HG03108 (cell line): ENCODE data around the gene TMEM91.

ENCODE experiments used
- ATAC-seq: cut with Tn5 transposase; IDR thresholded peaks from one replicate; pipeline ENCODE4 v1.9.1; 2021; ENCODE audit warnings: moderate library complexity; ENCODE audit not compliant: unreplicated experiment

The TMEM91 gene

GRCh38 chr19:41409288-41409687 is 33.0 kb downstream of the TMEM91 start:
- no peak for ATAC-seq

- ATAC-seq = no peak
Measured at GRCh38 chr19:41410336-41411054, 34.2 kb downstream of the TMEM91 start.

- no peak for ATAC-seq
Measured at GRCh38 chr19:41411100-41411967, 35.0 kb downstream of the TMEM91 start.

- ATAC-seq = no peak
Measured at GRCh38 chr19:41411968-41412265, 35.6 kb downstream of the TMEM91 start.

- ATAC-seq = no peak
Measured at GRCh38 chr19:41412953-41413352, 36.6 kb downstream of the TMEM91 start.

DNA sequence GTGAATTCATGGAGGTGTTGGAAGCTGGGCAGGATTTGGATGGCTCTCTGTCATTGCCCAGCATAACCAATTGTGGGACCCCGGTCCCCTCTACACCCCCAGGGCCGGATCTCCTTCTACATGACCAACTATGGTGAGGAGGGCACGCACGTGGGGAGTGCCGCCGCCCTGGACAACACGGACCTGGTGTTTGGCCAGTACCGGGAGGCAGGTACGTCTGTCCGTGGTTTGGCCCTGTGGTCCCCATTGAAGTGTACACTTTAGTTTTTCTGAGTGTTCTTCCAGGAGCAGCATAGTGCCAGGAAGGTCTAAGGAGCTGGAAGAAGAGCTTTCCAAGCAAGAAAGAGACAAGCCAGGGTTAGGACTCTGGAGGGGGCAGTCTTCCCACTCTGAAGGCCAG is 37.6 kb downstream of the TMEM91 start:
- no peak for ATAC-seq

DNA sequence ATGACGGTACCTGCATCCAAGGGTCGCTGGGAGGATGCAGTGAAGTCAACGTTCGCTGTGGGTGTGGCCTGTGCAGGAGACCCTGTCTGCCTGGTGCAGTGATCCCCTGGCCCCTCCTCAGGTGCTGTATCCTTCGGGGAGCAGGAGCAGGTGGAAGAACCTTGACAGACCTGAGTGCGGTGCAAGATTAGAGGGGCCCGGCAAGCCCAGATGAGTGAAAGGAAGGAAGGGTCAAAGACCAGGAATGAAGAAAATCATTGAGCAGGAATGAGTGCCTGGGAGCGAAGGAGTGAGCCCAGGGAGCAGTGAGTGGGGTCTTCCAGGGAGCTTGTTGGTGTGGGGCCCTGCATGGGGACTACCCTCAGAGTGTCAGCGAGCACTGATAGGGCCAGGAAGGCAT is 38.1 kb downstream of the TMEM91 start:
- no peak for ATAC-seq

GRCh38 chr19:41415154-41415571 is 38.8 kb downstream of the TMEM91 start:
- no peak for ATAC-seq

- no peak for ATAC-seq
Measured at GRCh38 chr19:41416194-41416674, 39.9 kb downstream of the TMEM91 start.

DNA sequence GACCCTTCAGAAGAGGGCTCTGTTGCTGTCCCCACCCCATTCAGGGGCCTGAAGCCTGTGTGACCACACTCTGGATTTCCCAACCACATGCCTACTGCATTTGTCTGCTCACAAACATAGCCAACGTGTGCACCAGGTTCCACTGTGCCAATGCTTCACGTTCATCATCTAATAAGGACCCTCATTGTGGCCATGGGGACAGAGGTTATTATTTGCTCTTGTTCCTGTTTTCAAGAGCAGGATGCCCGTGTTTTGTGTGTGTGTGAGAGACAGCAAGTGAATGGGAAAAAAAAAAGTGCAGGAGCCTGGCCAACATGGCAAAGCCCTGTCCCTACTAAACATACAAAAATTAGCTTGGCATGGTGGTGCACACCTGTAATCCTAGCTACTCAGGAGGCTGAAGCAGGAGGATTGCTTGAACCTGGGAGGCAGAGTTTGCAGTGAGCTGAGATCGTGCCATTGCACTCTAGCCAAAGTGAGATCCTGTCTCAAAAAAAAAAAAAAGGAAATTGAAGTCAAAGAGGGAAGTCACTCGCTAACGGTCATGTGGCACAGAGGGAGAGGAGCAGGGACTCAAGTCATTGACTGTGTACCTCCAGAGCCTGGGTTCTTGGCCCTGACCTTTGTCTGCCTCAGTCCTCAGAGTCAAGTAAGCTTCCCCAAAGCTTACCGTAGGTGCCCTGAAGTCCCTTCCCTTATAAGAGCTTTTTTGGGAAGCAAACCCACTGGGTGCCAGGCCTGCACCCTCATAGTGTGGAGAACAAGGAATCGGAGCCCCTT is 44.0 kb downstream of the TMEM91 start:
- no peak for ATAC-seq

GRCh38 chr19:41421314-41421713 is 45.0 kb downstream of the TMEM91 start:
- ATAC-seq = no peak

GRCh38 chr19:41421973-41422372 is 45.6 kb downstream of the TMEM91 start:
- ATAC-seq = no peak

GRCh38 chr19:41422456-41422855 is 46.1 kb downstream of the TMEM91 start:
- ATAC-seq = no peak

GRCh38 chr19:41422955-41423354 is 46.6 kb downstream of the TMEM91 start:
- ATAC-seq = no peak

DNA sequence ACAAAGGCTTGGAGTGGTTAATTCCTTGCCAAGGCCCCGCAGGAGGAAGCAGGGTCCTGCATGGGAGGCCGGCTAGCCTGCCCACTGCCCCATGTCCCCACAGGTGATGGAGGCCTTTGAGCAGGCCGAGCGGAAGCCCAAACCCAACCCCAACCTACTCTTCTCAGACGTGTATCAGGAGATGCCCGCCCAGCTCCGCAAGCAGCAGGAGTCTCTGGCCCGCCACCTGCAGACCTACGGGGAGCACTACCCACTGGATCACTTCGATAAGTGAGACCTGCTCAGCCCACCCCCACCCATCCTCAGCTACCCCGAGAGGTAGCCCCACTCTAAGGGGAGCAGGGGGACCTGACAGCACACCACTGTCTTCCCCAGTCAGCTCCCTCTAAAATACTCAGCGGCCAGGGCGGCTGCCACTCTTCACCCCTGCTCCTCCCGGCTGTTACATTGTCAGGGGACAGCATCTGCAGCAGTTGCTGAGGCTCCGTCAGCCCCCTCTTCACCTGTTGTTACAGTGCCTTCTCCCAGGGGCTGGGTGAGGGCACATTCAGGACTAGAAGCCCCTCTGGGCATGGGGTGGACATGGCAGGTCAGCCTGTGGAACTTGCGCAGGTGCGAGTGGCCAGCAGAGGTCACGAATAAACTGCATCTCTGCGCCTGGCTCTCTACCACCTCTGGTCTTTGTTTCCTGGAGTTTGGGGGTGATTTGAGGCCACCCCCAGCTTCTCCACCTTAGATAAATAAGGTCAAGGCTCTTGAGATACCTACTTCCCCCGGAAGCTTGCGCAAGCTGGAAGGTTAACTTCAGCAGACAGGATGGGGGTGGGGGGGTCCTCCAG is 48.2 kb downstream of the TMEM91 start:
- ATAC-seq = no peak

DNA sequence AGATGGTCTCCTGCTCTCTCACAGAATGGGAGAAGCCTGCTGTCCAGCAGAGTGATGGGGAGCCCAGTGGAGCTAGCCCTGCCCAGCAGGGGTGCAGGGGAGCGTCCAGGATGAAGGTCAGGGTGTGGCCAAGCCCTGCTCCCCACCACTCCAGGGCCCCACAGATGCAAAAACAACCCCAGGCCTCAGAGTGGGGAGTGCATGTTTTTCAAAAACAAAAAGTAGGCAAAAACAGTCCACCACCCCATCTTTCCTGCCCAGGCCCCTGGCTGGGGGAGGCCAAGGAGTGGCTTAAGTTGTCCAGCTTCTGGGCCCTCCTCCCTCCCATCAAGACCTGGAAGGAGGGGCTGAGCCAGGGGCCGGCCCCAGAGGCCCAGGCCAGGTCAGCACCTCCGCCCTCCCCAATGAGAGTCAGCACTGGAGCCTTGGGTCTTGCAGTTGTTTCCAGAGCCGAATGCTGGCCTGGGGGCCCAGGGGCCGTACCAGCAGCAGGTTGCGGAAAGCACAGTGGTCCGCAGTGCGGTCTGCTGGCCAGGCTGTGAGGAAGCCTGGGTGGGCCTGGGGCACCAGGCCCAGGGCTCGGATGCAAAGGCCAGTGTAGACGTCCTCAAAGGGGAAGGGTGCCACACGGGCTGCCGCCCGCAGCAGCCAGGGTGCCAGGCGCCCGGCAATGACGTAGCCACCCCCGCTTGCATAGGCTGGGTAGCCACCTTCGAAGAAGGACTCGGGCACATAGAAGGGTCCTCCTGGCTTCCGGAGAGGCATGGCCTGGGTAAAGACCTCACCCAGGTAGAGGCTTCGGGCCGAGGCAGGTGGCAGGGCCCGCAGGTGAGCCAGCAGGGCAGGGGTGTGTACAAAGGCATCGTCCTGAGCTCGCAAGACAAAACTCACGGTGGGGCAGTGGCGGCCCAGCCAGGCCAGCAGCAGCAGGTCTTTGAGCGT is 49.1 kb downstream of the TMEM91 start:
- no peak for ATAC-seq

DNA sequence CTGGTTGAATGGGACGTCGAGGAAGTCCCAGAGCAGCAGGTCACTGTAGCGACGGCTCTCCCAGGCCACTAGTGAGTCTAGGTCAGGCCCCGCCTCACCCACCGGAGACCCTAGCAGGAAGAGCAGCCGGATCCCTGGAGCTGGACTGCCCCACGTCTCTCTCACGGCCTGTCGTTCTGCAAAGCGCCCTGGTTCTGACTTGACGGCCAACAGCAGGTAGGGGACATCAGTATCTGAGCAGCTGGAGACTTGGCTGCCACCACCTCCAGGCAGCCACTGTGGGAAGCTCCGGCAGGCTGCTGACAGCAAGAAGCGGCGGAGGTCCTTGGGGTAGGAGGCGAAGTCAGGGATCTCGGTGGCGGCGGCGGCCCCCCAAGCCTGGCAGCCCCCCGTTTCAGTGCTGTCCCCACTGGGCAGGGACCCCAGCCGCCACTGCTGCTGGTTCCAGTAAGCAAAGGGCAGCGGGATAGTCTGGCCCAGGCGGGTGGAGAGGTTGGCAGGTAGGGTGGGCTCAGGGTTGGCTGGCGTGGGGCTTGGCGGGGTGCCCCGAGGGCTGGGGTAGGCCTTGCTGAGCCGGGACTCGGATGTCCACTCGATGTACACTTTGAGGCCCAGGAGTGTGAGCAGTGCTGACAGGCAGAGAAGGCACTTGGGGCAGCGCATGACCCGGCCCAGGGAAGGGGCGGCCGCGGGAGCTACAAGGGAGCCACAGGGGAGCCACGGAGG is 49.9 kb downstream of the TMEM91 start:
- ATAC-seq = no peak

DNA sequence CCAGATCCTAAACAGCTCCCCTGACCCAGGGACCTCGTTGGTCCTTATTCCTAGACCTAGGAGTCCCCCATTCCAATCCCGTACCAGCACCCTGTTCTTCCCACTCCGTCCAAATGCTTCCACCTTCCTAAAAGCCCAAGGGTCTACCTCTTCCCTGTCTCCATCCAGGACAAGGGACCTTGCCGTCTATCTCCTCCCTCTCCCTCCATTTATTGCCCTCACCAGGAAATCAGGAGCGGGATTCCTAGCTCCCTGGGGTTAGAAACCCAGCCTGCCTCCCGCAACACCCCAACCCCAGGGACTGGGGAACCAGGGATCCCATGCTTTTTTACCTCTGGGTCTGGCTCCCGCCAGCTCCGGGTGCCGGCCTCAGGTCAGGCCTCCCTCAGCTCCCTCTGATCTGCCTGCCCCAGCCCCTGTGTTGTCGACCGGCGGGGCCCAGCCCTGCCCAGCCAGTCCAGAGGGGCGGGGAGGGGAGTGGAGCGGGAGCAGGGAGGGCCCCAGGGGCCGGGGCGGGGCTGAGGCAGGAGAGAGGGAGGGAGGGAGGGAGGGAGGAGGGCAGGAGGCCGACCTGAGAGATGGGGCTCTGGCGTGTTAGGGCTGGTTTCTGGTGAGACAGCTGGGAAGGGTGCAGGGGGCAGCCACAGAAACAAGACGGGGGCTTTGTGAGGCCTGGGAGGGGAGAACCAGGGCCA is 50.8 kb downstream of the TMEM91 start, which contains the start of gene B3GNT8:
Gene B3GNT8 (minus strand): TSS at position 423 of the 695 bp plus-strand sequence. CDS start 596 bp downstream, outside the sequence.
- ATAC-seq = no peak
